ENCODE measurements around the gene UBAP1.

The UBAP1 gene

GRCh38 chr9:34178436-34179212 lies at the start of gene UBAP1 (continued):
- TF ChIP-seq ZBTB1 (tag by site-specific recombination; IDR thresholded peaks at IDR 0.05) (no peak), ZNF16 (tag by site-specific recombination; IDR thresholded peaks at IDR 0.05; ENCODE audit: low read depth) (no peak), ZNF423 (tag by site-specific recombination; IDR thresholded peaks at IDR 0.05) (no peak; the same call in 1 of the 2 replicates), MZF1 (tag by site-specific recombination; IDR thresholded peaks at IDR 0.05; ENCODE audit: borderline replicate concordance) (no peak), GFI1B (tag by site-specific recombination; IDR thresholded peaks at IDR 0.05) (no peak), ZNF239 (tag by site-specific recombination; IDR thresholded peaks at IDR 0.05) (no peak), ZNF433 (tag by site-specific recombination; IDR thresholded peaks at IDR 0.05; ENCODE audit: low read depth) (no peak), ZNF311 (tag by site-specific recombination; IDR thresholded peaks at IDR 0.05; ENCODE audit: borderline replicate concordance) (no peak), ZNF776 (tag by site-specific recombination; IDR thresholded peaks at IDR 0.05; ENCODE audit: borderline replicate concordance) (no peak), ZNF404 (tag by site-specific recombination; IDR thresholded peaks at IDR 0.05) (no peak), ZFP37 (tag by site-specific recombination; IDR thresholded peaks at IDR 0.05) (no peak), ZFP69B (tag by site-specific recombination; IDR thresholded peaks at IDR 0.05) (no peak), ZFP41 (tag by site-specific recombination; IDR thresholded peaks at IDR 0.05; ENCODE audit: borderline replicate concordance) (no peak), YY2 (tag by site-specific recombination; IDR thresholded peaks at IDR 0.05) (peak; percentile 86), ZBTB26 (tag by site-specific recombination; optimal IDR thresholded peaks at IDR 0.05) (peak; percentile 41), ZNF658 (tag by site-specific recombination; IDR thresholded peaks at IDR 0.05) (no peak), ZNF48 (tag by site-specific recombination; IDR thresholded peaks at IDR 0.05) (no peak), HOXD13 (CRISPR knock-in tag; IDR thresholded peaks at IDR 0.05; ENCODE audit: borderline replicate concordance) (no peak), REPIN1 (tag by site-specific recombination; IDR thresholded peaks at IDR 0.05; ENCODE audit: low read depth) (no peak), ZNF324 (tag by site-specific recombination; IDR thresholded peaks at IDR 0.05) (no peak; the same call in 1 of the 2 replicates), ZNF610 (tag by site-specific recombination; IDR thresholded peaks at IDR 0.05; ENCODE audit: borderline replicate concordance) (0 out of 2 replicates have a peak, but pooled peaks have one; percentile 44), ZSCAN18 (tag by site-specific recombination; IDR thresholded peaks at IDR 0.05) (no peak), ZNF114 (tag by site-specific recombination; IDR thresholded peaks at IDR 0.05) (no peak), ZNF629 (tag by site-specific recombination; IDR thresholded peaks at IDR 0.05) (peak; percentile 99), ZNF274 (IDR thresholded peaks at IDR 0.05; ENCODE audit: low read length) (no peak), ZNF274 (tag by site-specific recombination; IDR thresholded peaks at IDR 0.05; ENCODE audit: borderline replicate concordance) (no peak), ZNF18 (tag by site-specific recombination; IDR thresholded peaks at IDR 0.05) (no peak), ZNF2 (tag by site-specific recombination; IDR thresholded peaks at IDR 0.05) (no peak), ZSCAN23 (tag by site-specific recombination; IDR thresholded peaks at IDR 0.05) (no peak), ATF2 (tag by site-specific recombination; IDR thresholded peaks at IDR 0.05; ENCODE audit: low read depth) (peak; percentile 100), ZBTB48 (tag by site-specific recombination; IDR thresholded peaks at IDR 0.05) (no peak), TCF7L2 (IDR thresholded peaks at IDR 0.05; ENCODE audit: borderline replicate concordance, low read depth, low read length) (no peak), ZNF140 (tag by site-specific recombination; IDR thresholded peaks at IDR 0.05) (no peak), ZNF600 (tag by site-specific recombination; IDR thresholded peaks at IDR 0.05) (0 out of 2 replicates have a peak, but pooled peaks have one; percentile 5), ZNF214 (tag by site-specific recombination; IDR thresholded peaks at IDR 0.05; ENCODE audit: borderline replicate concordance) (no peak)

Data from HEK293 (cell line).